GM10248 (cell line): ENCODE results near the gene CYP2C18.

Experiments
- CTCF ChIA-PET: fragments of 300-600 bp; sonication (Branson Sonifier 250); formaldehyde crosslinking; extraction: SDS; loops from one replicate; lab custom pipeline; 2021; ENCODE audit warnings: antibody characterized with exemption; lab: Yijun Ruan, JAX
- POLR2A ChIA-PET: fragments of 350-650 bp; sonication (Branson Sonifier 250); formaldehyde crosslinking; extraction: SDS; loops from one replicate; lab custom pipeline; 2020; ENCODE audit warnings: antibody characterized with exemption; lab: Yijun Ruan, JAX
- DNase-seq: peaks from one replicate; pipeline ENCODE4 v3.0.0; 2012; ENCODE audit errors: extremely low spot score
- CTCF ChIP-seq: IDR thresholded peaks from 2 replicates; pipeline ENCODE4 v1.5.1; 2012; ENCODE audit warnings: mild to moderate bottlenecking, low read depth; ENCODE audit errors: extremely low read depth, missing control alignments, control extremely low read depth

CYP2C18 gene

GRCh38 chr10:94687625-94688248, 4.2 kb downstream of the CYP2C18 start:
- ChIA-PET POLR2A (no interaction called here), CTCF (no interaction called here)
- DNase-seq, result no peak
- no peak for TF ChIP-seq CTCF

- DNase-seq, result no peak
- ChIA-PET POLR2A (no interaction called here), CTCF (no interaction called here)
- no peak for TF ChIP-seq CTCF
Observed at GRCh38 chr10:94706089-94706488, 22.6 kb downstream of the CYP2C18 start.

- POLR2A ChIA-PET, result no interaction called here
- CTCF ChIA-PET, result no interaction called here
- no peak for TF ChIP-seq CTCF
- DNase-seq, result no peak
Observed at GRCh38 chr10:94710578-94710977, 27.0 kb downstream of the CYP2C18 start.

GRCh38 chr10:94725871-94726270, 42.3 kb downstream of the CYP2C18 start:
- CTCF ChIA-PET, result no interaction called here
- no peak for DNase-seq
- POLR2A ChIA-PET, result no interaction called here
- TF ChIP-seq CTCF, result no peak

- ChIA-PET CTCF (no interaction called here), POLR2A (no interaction called here)
- no peak for TF ChIP-seq CTCF
- no peak for DNase-seq
Observed at GRCh38 chr10:94735197-94735596, 51.7 kb downstream of the CYP2C18 start.

GRCh38 chr10:94738588-94738987, 55.1 kb downstream of the CYP2C18 start:
- POLR2A ChIA-PET, result no interaction called here
- CTCF ChIA-PET, result no interaction called here
- TF ChIP-seq CTCF, result no peak

GRCh38 chr10:94747137-94747536, 63.6 kb downstream of the CYP2C18 start:
- ChIA-PET CTCF (no interaction called here), POLR2A (no interaction called here)
- DNase-seq, result no peak
- TF ChIP-seq CTCF, result no peak

More at GRCh38 chr10:94738588-94738987, 55.1 kb downstream of the CYP2C18 start:
- no peak for DNase-seq
